GM10248 (cell line): ENCODE measurements around the gene CUL1.

ENCODE experiments used
- CTCF ChIA-PET: fragments of 300-600 bp; sonication (Branson Sonifier 250); formaldehyde crosslinking; extraction: SDS; loops from one replicate; lab custom pipeline; 2021; ENCODE audit warnings: antibody characterized with exemption; lab: Yijun Ruan, JAX
- POLR2A ChIA-PET: fragments of 350-650 bp; sonication (Branson Sonifier 250); formaldehyde crosslinking; extraction: SDS; loops from one replicate; lab custom pipeline; 2020; ENCODE audit warnings: antibody characterized with exemption; lab: Yijun Ruan, JAX
- DNase-seq: peaks from one replicate; pipeline ENCODE4 v3.0.0; 2012; ENCODE audit errors: extremely low spot score
- CTCF ChIP-seq: IDR thresholded peaks from 2 replicates; pipeline ENCODE4 v1.5.1; 2012; ENCODE audit warnings: mild to moderate bottlenecking, low read depth; ENCODE audit errors: extremely low read depth, missing control alignments, control extremely low read depth

CUL1 gene

GRCh38 chr7:148718431-148718830 is 19.7 kb downstream of the CUL1 start:
- CTCF ChIA-PET = interaction anchor here (1.4 to 1.9 kb wide), 3 partner anchors 10 to 87 kb away, joined by 3 to 6 read pairs (median 5); no protein-coding TSS in a partner anchor
- no peak for TF ChIP-seq CTCF
- DNase-seq = no peak
- POLR2A ChIA-PET = no interaction called here

- no peak for DNase-seq
- ChIA-PET CTCF (interaction anchor here (0.9 to 2.5 kb wide), 8 partner anchors 8 to 85 kb away, joined by 3 to 12 read pairs (median 4); no protein-coding TSS in a partner anchor), POLR2A (no interaction called here)
- no peak for TF ChIP-seq CTCF
Measured at GRCh38 chr7:148719753-148720152, 21.1 kb downstream of the CUL1 start.

GRCh38 chr7:148720472-148720871 is 21.8 kb downstream of the CUL1 start:
- POLR2A ChIA-PET = no interaction called here
- TF ChIP-seq CTCF = no peak
- CTCF ChIA-PET = interaction anchor here (1.0 to 2.5 kb wide), 5 partner anchors 9 to 136 kb away, joined by 3 to 12 read pairs (median 4); no protein-coding TSS in a partner anchor
- no peak for DNase-seq

- ChIA-PET CTCF (interaction anchor here (0.9 to 2.5 kb wide), 7 partner anchors 8 to 218 kb away, joined by 3 to 12 read pairs (median 6); no protein-coding TSS in a partner anchor), POLR2A (interaction anchor here (0.6 kb wide), 1 partner anchor 18 kb away, joined by 3 read pairs; no protein-coding TSS in a partner anchor)
- DNase-seq = no peak
- TF ChIP-seq CTCF = no peak
Measured at GRCh38 chr7:148721390-148721789, 22.7 kb downstream of the CUL1 start.

GRCh38 chr7:148722340-148723165 is 23.9 kb downstream of the CUL1 start:
- DNase-seq = no peak
- TF ChIP-seq CTCF = no peak
- POLR2A ChIA-PET = no interaction called here
- CTCF ChIA-PET = interaction anchor here (0.6 to 2.5 kb wide), 8 partner anchors 7 to 217 kb away, joined by 3 to 11 read pairs (median 4); no protein-coding TSS in a partner anchor

- no peak for DNase-seq
- ChIA-PET POLR2A (no interaction called here), CTCF (interaction anchor here (1.6 to 2.1 kb wide), 2 partner anchors 12 to 13 kb away, joined by 3 to 4 read pairs; no protein-coding TSS in a partner anchor)
- no peak for TF ChIP-seq CTCF
Measured at GRCh38 chr7:148723166-148723559, 24.5 kb downstream of the CUL1 start.
